Muscle layer of duodenum (tissue), 2 donors: ENCODE data around the gene TEX261.

Experiments used
- H3K27ac ChIP-seq: one replicate; pipeline ENCODE4 v1.7.0; 2013; ENCODE audit warnings: mild to moderate bottlenecking, low read length
- H3K27me3 ChIP-seq: one replicate; pipeline ENCODE4 v1.7.0; 2013; ENCODE audit warnings: low read depth, mild to moderate bottlenecking, control low read depth, low read length
- H3K36me3 ChIP-seq, 2 donors: one replicate each; pipeline ENCODE4 v1.7.0; 2013; ENCODE audit warnings: low read length in 2 of 2, control low read depth in 1 of 2, mild to moderate bottlenecking in 1 of 2; ENCODE audit not compliant: insufficient read depth in 2 of 2, control insufficient read depth in 1 of 2
- H3K4me1 ChIP-seq, 2 donors: one replicate each; pipeline ENCODE4 v1.7.0; 2013; ENCODE audit warnings: low read length in 2 of 2, mild to moderate bottlenecking in 2 of 2, control low read depth in 1 of 2, moderate library complexity in 1 of 2; ENCODE audit not compliant: insufficient read depth in 2 of 2, control insufficient read depth in 1 of 2
- H3K4me3 ChIP-seq, 2 donors: one replicate each; pipeline ENCODE4 v1.7.0; 2013; ENCODE audit warnings: low read length in 2 of 2, low read depth in 1 of 2, mild to moderate bottlenecking in 1 of 2
- H3K9me3 ChIP-seq, 2 donors: one replicate each; pipeline ENCODE4 v1.7.0; 2013; ENCODE audit warnings: low read length in 2 of 2, control low read depth in 1 of 2, mild to moderate bottlenecking in 1 of 2; ENCODE audit not compliant: control insufficient read depth in 1 of 2
- donor health status: healthy.

Gene TEX261

DNA sequence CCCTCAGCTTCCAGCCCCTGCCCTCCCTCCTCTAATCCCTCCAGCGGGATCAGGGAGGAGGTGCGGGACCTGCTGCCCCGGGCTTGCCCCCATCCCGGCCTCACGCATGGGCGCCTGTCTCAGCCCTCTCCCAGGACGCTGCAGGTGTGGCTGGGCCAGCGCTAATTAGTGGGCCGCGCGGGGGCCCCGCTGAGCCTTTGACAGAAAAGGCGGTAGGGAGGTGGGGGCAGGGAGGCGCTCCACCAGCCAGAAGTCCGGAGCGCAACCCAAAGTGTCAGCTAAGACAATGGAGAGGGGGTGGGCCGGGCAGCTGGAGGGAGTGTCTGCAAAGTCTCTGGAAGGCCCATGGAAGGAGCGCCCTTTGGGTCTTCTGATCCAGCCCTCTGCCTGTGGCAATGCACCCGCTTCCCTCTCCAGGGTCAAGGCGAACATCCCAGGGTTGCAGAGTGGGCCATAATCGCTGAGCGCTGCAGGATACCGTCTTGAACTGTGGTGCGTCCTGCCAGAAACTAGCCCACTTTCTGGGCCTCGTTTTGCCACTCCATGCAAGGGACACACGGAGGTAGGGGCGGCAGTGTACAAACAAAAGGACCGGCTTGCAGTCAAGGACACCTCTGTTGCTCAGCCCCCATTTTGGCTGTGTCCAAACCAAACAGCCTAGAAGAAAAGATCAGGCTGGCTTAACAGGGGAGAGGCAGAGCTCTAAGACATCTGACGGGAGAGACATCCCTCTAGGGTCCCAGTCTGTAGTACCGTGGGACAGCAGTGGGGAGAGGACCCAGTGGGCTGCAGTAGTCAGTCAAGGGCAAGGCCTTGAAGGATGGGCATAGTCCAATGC is 55.5 kb downstream of the TEX261 start:
- H3K36me3 ChIP-seq = no peaks in the 10 kb centered on the region
- H3K4me3 ChIP-seq = no peak overlapping the region
- no peak overlapping the region for H3K27ac ChIP-seq
- H3K4me1 ChIP-seq = no peaks in the 10 kb centered on the region
- no peaks in the 10 kb centered on the region for H3K9me3 ChIP-seq
- H3K27me3 ChIP-seq = no peaks in the 10 kb centered on the region

DNA sequence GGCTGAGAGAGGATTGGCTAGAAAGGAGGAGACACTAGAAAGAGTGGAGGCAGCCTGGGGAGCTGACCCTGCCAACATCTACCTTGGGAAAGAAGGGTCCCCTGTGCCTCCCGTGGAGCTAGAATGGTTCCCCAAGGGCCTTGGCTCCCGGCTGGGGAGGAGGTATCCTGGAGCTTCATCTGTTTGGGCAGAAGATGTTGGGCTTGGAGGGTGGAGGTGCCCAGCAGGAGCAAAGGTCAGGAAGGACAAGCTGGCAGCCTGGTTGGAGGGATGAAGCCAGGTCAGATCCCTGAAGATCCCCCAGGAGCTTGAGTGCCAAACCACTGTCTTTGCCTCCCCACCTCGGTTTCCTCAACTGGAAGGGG is 56.1 kb downstream of the TEX261 start:
- H3K9me3 ChIP-seq = no peaks in the 10 kb centered on the region
- H3K36me3 ChIP-seq = no peaks in the 10 kb centered on the region
- no peak overlapping the region for H3K4me3 ChIP-seq
- H3K27ac ChIP-seq = no peak overlapping the region
- H3K4me1 ChIP-seq = no peaks in the 10 kb centered on the region
- no peaks in the 10 kb centered on the region for H3K27me3 ChIP-seq

DNA sequence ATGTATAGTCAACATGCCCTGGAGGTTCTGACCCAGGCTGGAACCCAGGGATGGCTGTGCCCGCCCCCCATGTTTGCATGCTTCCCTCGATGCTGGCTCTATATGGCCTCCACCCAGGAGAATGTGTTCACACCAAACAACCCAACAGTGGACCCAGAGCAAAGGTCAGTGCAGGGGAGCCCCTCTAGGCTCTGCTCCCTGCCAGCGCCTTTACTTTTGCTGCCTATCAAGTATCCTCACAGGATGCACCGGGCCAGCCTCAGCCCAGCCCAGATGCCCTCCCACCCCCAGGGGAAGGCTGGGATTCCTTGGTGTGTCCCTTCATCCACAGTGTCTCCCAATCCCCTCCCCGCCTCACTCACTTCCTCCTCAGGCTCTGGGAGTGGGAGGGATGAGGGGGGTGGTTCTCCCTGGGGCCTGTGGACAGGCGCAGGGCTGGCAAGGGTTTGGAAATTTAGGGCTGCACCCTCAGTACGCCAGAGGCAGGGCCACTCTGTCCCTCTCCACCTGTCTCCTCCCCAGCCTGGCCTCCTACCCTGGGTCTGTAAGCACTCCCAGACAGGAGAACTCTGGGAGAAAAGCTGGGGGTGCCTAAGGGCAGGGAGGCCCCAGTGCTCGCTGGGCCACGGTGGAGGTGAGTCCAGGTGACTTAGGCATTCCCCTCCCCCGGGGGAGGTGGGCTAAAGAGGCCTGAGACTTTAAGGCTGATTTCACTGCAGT is 56.6 kb downstream of the TEX261 start:
- no peaks in the 10 kb centered on the region for H3K4me1 ChIP-seq
- no peaks in the 10 kb centered on the region for H3K9me3 ChIP-seq
- no peaks in the 10 kb centered on the region for H3K27me3 ChIP-seq
- no peak overlapping the region for H3K27ac ChIP-seq
- no peak overlapping the region for H3K4me3 ChIP-seq
- H3K36me3 ChIP-seq = no peaks in the 10 kb centered on the region

DNA sequence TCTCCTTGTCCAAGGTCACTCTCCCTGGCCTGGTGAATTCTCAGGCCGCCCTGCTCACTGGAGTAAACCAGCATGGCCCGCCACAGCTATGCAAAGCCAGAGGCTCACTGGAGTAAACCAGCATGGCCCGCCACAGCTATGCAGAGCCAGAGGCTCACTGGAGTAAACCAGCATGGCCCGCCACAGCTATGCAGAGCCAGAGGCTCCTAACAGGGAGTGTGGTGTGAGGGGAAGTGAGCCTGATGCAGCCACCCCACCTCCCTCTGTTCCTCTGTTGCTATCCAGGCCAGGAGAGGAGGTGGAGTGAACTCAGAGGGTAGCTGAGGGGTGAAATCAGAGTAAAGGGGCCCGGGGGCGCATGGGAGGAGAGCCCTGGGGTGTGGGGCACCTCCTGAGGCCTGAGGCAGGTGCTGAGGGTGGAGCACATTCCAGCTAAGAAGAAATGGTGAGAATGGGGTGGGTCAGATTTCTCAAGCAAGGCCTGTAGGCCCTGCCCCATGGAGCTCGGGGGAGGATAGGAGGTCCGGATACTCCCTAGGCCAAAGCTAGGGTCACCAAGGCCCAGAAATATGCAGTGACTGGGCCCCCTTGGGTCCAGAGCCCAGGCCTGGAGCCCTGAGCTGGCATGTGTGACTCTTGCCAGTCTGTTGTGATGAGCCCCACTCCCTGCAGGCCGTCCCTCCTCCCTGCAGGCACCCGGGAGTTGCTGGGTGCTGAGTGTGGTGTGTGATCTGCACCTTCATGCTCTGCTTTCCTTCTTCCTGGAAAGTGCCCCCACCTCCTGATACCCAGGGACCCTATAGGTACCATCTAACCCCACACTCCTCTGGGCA is 57.5 kb downstream of the TEX261 start:
- no peaks in the 10 kb centered on the region for H3K9me3 ChIP-seq
- no peaks in the 10 kb centered on the region for H3K36me3 ChIP-seq
- no peaks in the 10 kb centered on the region for H3K4me1 ChIP-seq
- no peak overlapping the region for H3K4me3 ChIP-seq
- no peak overlapping the region for H3K27ac ChIP-seq
- no peaks in the 10 kb centered on the region for H3K27me3 ChIP-seq

DNA sequence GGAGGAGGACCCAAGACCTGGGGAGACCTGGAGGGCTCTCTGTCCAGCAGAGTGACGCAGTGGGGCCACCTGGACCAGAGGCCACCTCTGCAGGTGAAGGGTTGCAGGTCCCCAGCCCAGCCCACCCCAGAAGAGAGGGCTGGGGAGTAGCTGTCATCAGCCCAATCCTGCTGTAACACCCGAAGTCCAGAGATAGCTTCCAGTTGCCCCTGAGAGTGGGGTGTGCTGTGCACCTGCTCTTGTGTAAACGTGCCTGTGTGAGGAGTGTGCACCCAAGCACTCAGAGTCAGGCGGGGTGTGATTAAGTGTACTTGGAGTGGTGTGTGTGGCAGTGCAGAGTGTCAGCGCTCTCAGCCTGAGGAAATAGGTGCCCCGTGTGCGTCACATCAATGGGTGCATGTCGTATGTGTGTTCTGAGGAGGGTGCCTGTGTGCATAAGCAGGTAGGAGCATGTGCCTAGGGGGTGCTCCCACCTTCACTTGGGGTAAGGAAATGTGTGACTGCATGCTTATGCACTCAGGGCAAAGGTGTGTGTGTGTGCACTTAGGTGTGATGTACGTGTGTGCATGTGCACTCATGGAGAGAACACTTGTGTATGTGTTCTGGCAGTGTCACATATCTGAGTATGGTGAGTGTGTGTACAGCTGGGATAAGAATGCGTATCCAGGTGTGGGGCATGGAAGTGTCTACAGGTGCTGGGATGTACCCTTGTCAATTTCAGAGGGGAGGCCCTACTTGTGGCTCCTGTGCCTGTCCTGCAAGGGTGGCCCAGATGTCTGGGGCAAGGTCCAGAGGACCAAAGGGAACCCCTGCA is 58.3 kb downstream of the TEX261 start:
- Histone ChIP-seq H3K36me3 (no peaks in the 10 kb centered on the region), H3K4me3 (no peak overlapping the region), H3K4me1 (no peaks in the 10 kb centered on the region), H3K9me3 (no peaks in the 10 kb centered on the region), H3K27me3 (no peaks in the 10 kb centered on the region), H3K27ac (no peak overlapping the region)
